GM06990 (cell line): ENCODE measurements around the gene PTGER3.

Experiments used
- DNase-seq: peaks from one replicate; pipeline ENCODE4 v3.0.0-alpha.2; 2011; ENCODE audit not compliant: insufficient read length; ENCODE audit errors: extremely low read depth
- H3K27me3 ChIP-seq: replicated peaks from 2 replicates; pipeline ENCODE4 v1.6.0; 2011; ENCODE audit warnings: low read length; ENCODE audit not compliant: control insufficient read depth, insufficient read depth
- H3K36me3 ChIP-seq: 2 replicates; pipeline ENCODE4 v1.5.1; 2011; ENCODE audit warnings: low read length; ENCODE audit not compliant: control insufficient read depth, insufficient read depth
- H3K4me3 ChIP-seq: replicated peaks from 2 replicates; pipeline ENCODE4 v1.5.1; 2011; ENCODE audit warnings: low read depth, mild to moderate bottlenecking, control low read depth, low read length
- TF ChIP-seq, protein P1 (sequence below): IDR thresholded peaks from 2 replicates; pipeline ENCODE4 v1.5.1; 2011; ENCODE audit warnings: low read length, control low read depth, mild to moderate bottlenecking, inconsistent platforms; ENCODE audit not compliant: insufficient read depth, poor library complexity, severe bottlenecking

Gene PTGER3

DNA sequence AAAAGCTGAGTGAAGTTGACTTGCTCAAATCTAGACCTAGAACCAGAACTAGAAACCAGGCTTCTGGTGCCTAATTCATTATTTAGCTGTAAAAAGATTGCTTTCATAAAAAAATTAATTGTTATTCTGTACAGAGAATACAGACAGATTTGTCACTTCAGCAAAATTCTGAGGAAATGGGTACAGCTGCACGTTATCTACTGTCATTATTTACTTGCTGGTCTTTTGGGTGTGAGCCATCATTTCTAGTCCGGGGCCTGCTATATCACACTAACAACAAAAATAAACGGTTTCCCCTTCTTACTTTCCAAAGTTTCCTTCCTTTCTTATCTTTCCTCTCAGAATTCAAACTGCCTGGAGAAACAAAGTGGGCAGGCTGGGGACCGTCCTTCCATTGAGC lies 68.3 kb downstream of the PTGER3 start:
- no peak for DNase-seq
- TF ChIP-seq, protein P1, sequence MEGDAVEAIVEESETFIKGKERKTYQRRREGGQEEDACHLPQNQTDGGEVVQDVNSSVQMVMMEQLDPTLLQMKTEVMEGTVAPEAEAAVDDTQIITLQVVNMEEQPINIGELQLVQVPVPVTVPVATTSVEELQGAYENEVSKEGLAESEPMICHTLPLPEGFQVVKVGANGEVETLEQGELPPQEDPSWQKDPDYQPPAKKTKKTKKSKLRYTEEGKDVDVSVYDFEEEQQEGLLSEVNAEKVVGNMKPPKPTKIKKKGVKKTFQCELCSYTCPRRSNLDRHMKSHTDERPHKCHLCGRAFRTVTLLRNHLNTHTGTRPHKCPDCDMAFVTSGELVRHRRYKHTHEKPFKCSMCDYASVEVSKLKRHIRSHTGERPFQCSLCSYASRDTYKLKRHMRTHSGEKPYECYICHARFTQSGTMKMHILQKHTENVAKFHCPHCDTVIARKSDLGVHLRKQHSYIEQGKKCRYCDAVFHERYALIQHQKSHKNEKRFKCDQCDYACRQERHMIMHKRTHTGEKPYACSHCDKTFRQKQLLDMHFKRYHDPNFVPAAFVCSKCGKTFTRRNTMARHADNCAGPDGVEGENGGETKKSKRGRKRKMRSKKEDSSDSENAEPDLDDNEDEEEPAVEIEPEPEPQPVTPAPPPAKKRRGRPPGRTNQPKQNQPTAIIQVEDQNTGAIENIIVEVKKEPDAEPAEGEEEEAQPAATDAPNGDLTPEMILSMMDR: no peak
- H3K27me3 ChIP-seq: no peaks in the 10 kb centered on the region
- H3K36me3 ChIP-seq: no peaks in the 10 kb centered on the region
- no peak overlapping the region for H3K4me3 ChIP-seq

DNA sequence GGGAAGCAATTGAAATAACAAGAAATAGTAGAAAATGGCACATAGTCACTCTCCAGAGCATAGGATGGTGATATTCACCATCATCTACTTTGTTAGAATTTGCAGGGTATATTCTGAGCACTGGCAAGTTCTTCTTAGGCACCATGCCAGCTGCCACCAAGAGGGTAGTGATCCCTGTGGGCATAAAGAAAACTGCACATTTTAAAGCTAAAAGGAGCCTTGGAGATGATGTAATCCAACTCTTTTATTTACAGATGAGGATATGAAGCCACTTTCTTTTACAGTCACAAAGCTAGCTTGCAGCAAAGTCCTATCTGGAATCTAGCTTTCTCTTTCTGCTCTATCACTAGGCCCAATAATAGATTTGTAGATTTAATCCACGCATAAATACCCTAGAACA lies 69.0 kb downstream of the PTGER3 start:
- TF ChIP-seq, protein P1: no peak
- no peak for DNase-seq
- Histone ChIP-seq H3K4me3 (no peak overlapping the region), H3K36me3 (no peaks in the 10 kb centered on the region), H3K27me3 (no peaks in the 10 kb centered on the region)

DNA sequence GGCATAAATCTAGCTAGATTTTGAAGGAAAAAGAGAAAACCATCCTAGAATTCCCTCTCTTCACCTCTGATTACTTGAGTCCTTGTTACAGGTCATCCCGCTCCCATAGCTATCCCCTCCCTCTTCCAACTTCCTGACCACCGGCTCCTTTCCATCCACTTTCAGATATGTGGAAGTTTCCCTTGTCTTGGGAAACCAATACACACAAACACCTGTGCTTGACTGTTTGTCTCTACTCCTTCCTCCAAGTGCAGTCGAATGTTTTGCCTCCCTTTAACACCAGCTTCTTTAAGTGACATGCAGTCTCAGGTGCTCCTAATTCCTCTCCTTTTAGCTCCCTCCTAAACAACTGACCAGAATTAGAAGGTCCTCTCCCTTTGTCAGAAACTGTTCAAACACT lies 70.0 kb downstream of the PTGER3 start:
- H3K27me3 ChIP-seq: no peaks in the 10 kb centered on the region
- H3K4me3 ChIP-seq: no peak overlapping the region
- DNase-seq: no peak
- TF ChIP-seq, protein P1: no peak
- no peaks in the 10 kb centered on the region for H3K36me3 ChIP-seq

DNA sequence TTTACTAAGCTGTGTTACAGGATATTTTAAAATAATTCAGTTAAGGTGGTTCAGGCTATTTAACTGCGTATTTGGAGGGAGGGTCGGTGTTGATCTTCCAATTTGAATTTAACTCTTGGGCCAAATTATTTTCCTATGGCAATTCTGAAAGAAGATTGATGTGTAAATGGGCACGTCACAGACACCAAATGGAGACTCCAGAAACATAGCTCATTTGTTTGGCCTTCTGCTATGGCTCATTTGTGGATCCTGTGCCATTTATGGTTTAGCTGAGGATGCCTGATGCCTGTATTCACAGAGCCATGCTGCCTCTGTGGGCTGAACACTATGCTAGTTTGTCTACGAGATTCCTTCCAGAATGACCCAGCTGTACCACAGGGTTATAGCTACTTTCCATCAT lies 70.6 kb downstream of the PTGER3 start:
- H3K36me3 ChIP-seq: no peaks in the 10 kb centered on the region
- TF ChIP-seq, protein P1: no peak
- H3K4me3 ChIP-seq: no peak overlapping the region
- H3K27me3 ChIP-seq: no peaks in the 10 kb centered on the region
- DNase-seq: no peak

DNA sequence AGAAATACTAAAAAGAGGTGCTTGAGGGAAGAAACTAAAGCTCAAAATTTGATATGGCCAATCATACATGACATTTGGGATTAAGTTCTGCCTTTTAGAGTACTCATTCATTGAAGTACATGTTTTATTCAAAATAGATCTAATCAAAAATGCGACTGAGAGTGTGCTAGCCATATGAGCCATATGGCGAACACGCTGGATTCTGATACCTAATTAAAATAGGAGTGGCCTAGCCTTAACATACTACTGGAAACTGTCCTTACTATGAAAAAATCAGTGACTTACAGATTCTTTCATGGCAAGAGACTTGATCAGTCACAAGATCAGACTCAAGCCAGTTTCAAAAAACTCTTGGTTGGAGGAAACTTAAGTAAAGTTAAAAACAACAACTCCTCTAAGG lies 73.9 kb downstream of the PTGER3 start:
- Histone ChIP-seq H3K36me3 (no peaks in the 10 kb centered on the region), H3K27me3 (no peaks in the 10 kb centered on the region), H3K4me3 (no peak overlapping the region)
- TF ChIP-seq, protein P1: no peak
- DNase-seq: no peak

DNA sequence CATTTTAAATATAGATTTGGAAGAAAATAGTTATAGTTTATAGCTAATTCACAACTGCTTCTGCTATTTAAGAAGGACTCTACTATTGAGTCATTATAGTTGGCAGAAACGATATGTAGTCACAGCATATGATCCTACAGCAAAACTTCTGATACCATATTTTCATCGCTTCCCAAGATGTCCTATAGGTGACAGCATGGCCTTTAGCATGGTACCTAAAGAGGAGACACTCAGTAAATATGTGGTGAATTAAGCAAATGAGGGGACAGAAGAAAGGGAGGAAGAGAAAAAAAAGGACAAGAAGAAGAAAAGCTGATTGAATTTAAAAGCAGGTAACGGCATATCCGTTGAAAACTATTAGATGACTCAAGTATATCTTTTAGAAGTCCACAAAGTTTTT lies 77.2 kb downstream of the PTGER3 start:
- Histone ChIP-seq H3K27me3 (no peaks in the 10 kb centered on the region), H3K4me3 (no peak overlapping the region), H3K36me3 (no peaks in the 10 kb centered on the region)
- DNase-seq: no peak
- TF ChIP-seq, protein P1: no peak
